Measurements from ENCODE around the gene RRBP1. TPM values are rescaled to one million over a fixed set of nuclear protein-coding genes. Genes with fewer than 3 reads are reported as not detected.

Gene RRBP1
- total RNA-seq, 3 donors from 2014 or later: 210 to 402 (median 377) TPM

DNA sequence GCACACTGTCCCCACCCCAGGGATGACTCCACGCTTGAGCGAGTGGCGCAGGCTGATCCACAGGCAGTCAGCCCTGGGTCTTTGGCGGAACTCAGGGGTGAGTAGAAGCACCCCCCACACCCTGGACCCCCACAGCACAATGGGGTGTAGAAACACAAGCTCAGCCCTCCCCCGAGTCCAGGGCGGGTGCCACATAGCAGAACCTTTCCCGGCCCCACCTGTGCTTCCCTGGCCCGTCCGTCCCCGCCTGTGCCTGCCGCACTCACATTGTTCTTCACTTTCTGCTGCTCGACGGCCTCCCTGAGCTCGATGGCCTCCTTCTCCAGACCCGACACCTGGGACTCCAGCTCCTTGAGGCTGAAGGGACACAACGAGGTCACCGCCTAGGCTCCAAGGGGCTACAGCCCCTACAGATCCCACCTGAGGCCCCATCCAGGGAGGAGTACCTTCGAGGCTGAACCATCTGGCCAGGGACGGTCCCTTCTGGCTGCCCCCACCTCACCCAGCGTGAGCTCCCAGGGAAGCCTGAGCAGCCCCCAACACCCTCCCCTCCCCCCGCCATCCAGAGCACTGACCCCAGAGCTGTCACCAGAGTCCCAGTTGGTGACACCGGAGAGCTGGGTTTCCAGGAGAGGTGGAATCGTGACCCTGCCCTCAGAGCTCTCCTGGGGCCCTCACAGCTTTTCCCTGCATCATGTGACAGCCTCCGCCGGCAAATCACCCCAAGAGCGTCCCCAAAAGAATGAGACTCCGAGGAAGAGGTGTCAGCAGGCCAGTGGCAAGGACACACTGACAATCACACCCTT lies 56.6 kb downstream of the RRBP1 start:
- Histone ChIP-seq H3K36me3 (ENCODE audit: low read depth) (peaks cover 16% of the 10 kb centered on the region), H3K9me3 (no peaks in the 10 kb centered on the region), H3K4me1 (ENCODE audit: low read depth) (peaks cover 2% of the 10 kb centered on the region), H3K4me3 (no peak overlapping the region)
- DNase-seq (peak in 2 of 3 donors; percentile 30 to 52), ATAC-seq (no peak)
- TF ChIP-seq, protein P1, sequence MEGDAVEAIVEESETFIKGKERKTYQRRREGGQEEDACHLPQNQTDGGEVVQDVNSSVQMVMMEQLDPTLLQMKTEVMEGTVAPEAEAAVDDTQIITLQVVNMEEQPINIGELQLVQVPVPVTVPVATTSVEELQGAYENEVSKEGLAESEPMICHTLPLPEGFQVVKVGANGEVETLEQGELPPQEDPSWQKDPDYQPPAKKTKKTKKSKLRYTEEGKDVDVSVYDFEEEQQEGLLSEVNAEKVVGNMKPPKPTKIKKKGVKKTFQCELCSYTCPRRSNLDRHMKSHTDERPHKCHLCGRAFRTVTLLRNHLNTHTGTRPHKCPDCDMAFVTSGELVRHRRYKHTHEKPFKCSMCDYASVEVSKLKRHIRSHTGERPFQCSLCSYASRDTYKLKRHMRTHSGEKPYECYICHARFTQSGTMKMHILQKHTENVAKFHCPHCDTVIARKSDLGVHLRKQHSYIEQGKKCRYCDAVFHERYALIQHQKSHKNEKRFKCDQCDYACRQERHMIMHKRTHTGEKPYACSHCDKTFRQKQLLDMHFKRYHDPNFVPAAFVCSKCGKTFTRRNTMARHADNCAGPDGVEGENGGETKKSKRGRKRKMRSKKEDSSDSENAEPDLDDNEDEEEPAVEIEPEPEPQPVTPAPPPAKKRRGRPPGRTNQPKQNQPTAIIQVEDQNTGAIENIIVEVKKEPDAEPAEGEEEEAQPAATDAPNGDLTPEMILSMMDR (IDR thresholded peaks at IDR 0.05): no peak
- intact Hi-C loops (cut with DNase I, micrococcal nuclease): no loop called here

DNA sequence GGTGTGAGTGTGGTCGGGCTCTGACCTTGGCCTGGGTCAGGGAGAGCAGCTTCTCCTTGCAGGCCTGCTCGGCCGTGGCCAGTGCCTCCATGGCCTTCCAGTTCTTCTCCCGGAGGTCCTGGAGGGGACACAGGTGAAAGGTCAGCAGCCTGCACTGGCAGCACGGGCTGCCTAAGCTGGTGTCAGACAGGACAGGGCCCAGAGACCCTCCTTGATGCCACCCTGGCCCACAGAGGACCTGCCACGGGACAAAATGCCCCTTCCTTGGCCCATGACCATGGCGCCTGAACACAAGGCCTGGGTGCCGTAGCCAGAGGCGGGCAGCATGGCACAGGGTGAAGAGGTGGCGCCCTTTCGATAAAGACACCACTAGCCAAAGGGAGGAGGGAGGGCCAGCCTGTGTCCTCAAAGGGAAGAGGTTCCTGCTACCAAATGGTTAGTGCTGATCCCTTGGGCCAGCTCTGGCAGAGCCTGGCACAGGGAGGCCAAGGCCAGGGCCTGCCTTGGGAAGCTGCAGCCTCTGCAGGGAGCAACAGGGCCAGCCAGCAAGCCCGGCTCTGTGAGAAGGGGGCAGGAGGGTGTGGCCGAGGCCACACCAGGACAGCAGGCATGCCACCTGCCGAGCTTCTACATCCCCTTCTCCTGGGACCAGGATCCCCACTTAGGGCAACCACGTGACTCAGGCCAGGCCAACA lies 57.3 kb downstream of the RRBP1 start:
- Histone ChIP-seq H3K36me3 (ENCODE audit: low read depth) (peaks cover 22% of the 10 kb centered on the region), H3K9me3 (no peaks in the 10 kb centered on the region), H3K4me3 (no peak overlapping the region), H3K4me1 (ENCODE audit: low read depth) (peaks cover 2% of the 10 kb centered on the region)
- TF ChIP-seq, protein P1 (IDR thresholded peaks at IDR 0.05): no peak
- ATAC-seq (no peak), DNase-seq (peak in 2 of 3 donors; percentile 21 to 42)
- intact Hi-C loops (cut with DNase I, micrococcal nuclease): no loop called here

DNA sequence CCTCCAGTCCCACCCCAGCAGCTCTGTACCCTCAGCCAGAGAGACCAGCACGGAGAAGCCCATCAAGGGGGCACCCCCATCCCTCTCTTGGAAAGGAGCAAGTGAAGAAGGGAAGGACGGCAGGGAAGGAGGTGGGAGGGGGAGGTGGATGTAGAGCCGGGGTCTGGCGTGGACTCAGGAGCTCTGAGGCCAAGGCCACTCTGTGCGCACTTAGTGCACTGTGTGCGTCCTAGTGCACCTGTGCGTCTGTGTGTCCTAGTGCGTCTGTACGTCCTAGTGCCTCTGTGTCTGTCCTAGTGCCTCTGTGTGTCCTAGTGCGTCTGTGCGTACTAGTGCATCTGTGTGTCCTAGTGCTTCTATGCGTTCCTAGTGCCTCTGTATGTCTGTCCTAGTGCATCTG lies 58.0 kb downstream of the RRBP1 start:
- Histone ChIP-seq H3K4me3 (no peak overlapping the region), H3K9me3 (no peaks in the 10 kb centered on the region), H3K36me3 (ENCODE audit: low read depth) (peaks cover 25% of the 10 kb centered on the region), H3K4me1 (ENCODE audit: low read depth) (peaks cover 2% of the 10 kb centered on the region)
- ATAC-seq: no peak
- DNase-seq: peak in 1 of 3 donors; percentile 17
- TF ChIP-seq, protein P1 (IDR thresholded peaks at IDR 0.05): no peak
- intact Hi-C loops (cut with DNase I, micrococcal nuclease): no loop called here

DNA sequence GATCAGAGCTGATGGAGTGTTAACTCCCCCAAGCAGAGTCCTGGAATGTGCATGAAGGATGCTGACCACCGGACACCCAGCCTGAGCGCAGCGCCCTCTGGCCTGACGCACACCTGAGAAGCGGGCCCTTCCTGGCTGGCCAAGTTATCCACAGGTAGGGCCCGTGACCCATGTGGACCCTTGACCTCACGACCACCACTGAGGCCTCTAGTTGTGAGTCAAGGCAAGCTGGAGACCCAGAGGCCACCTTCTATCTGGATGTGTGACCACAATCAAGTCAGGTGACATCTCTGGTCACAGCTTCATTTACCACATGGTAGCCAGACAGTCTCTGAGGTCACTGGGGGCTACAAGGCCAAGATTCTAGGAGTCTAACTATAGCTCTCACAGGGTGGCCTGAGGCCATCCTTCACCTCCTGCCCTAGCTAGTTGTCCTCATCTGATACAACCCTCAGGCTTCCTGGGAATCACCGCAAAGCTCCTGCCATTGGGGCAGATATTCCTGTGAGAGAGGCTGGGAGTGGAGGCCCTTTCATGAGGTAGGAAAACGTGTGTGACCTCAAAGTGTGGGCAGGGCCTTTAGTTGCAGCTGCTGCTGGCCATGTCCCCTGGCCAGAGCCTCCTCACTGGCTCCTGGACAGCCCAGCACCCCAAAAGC lies 59.1 kb downstream of the RRBP1 start:
- intact Hi-C loops (cut with DNase I, micrococcal nuclease): no loop called here
- Histone ChIP-seq H3K4me1 (ENCODE audit: low read depth) (peaks cover 2% of the 10 kb centered on the region), H3K36me3 (ENCODE audit: low read depth) (peaks cover 25% of the 10 kb centered on the region), H3K9me3 (no peaks in the 10 kb centered on the region), H3K4me3 (no peak overlapping the region)
- DNase-seq (peak in 1 of 3 donors; percentile 29), ATAC-seq (no peak)
- TF ChIP-seq, protein P1 (IDR thresholded peaks at IDR 0.05): no peak

DNA sequence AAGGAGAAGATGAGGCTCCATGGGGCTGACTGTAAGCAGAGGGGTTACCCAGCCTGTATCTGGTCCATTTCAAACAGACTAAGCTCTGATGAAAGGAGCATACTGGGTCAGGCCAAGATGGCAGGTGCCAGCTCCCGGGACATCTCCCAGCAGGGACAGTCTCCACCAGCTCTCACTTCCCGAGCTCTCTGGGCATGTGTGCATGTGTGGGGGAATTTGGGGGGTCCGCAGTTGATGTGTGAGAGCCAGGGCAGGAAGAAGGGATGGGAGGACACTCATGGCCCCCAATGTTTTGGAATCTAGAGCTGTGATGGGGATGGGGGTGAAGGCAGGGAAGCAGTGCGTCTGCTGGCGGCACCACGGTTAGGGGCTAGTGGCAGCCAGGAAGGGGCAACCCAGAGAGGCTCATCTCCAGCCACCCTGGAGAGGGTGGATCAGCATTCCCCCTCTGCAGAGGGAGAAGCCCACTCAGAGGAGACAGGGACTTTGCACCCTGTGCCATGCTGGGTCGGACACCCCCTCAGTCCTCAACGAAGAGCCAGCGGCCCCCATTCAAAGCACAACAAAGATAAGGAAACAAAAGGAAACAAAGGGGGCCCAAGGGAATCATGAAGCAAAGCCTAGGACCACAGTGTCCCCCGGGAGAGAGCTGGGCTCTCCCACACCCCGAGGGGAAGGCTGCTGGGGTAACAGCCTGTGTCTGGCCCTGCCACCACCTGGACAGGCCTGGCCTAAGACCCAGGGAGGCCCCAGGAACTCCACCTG lies 59.8 kb downstream of the RRBP1 start:
- no peaks in the 10 kb centered on the region for H3K9me3 ChIP-seq
- no peak overlapping the region for H3K4me3 ChIP-seq
- TF ChIP-seq, protein P1 (IDR thresholded peaks at IDR 0.05): no peak
- DNase-seq: peak in 1 of 3 donors; percentile 6
- ATAC-seq: no peak
- intact Hi-C loops (cut with DNase I, micrococcal nuclease): no loop called here
- H3K4me1 ChIP-seq (ENCODE audit: low read depth): peaks cover 2% of the 10 kb centered on the region
- peaks cover 25% of the 10 kb centered on the region for H3K36me3 ChIP-seq (ENCODE audit: low read depth)

All from mucosa of descending colon (tissue), 3 donors.